ENCODE measurements around the gene PMVK. TPM values are rescaled to one million over a fixed set of nuclear protein-coding genes. Genes with fewer than 3 reads are reported as not detected.

The PMVK gene
- total RNA-seq, 2 donors from 2014 or later, result 9.7 to 13.8 TPM

GRCh38 chr1:154902938-154903566, 33.5 kb downstream of the PMVK start:
- Histone ChIP-seq H3K9me3 (no peaks in the 10 kb centered on the region), H3K27ac (no peak overlapping the region), H3K36me3 (no peaks in the 10 kb centered on the region), H3K4me1 (ENCODE audit: control insufficient read depth in 1 of 2, low read depth in 2 of 2) (no peaks in the 10 kb centered on the region), H3K27me3 (replicated peaks; ENCODE audit: insufficient read depth) (no peaks in the 10 kb centered on the region), H3K4me3 (no peak overlapping the region)
- DNase-seq (ENCODE audit: low spot score), result no peak
- no peak for ATAC-seq (ENCODE audit: insufficient number of reproducible peaks, low FRiP score, low read depth)
- no peak for TF ChIP-seq CTCF (IDR thresholded peaks at IDR 0.05)

- Histone ChIP-seq H3K4me3 (no peak overlapping the region), H3K27me3 (replicated peaks; ENCODE audit: insufficient read depth) (no peaks in the 10 kb centered on the region), H3K9me3 (no peaks in the 10 kb centered on the region), H3K36me3 (no peaks in the 10 kb centered on the region), H3K4me1 (ENCODE audit: control insufficient read depth in 1 of 2, low read depth in 2 of 2) (no peaks in the 10 kb centered on the region), H3K27ac (no peak overlapping the region)
- DNase-seq (ENCODE audit: low spot score) (no peak), ATAC-seq (ENCODE audit: insufficient number of reproducible peaks, low FRiP score, low read depth) (no peak)
- TF ChIP-seq CTCF (IDR thresholded peaks at IDR 0.05), result no peak
Observed at GRCh38 chr1:154901591-154901990, 34.9 kb downstream of the PMVK start.

GRCh38 chr1:154899041-154899440, 37.5 kb downstream of the PMVK start:
- Histone ChIP-seq H3K4me1 (ENCODE audit: control insufficient read depth in 1 of 2, low read depth in 2 of 2) (no peaks in the 10 kb centered on the region), H3K4me3 (no peak overlapping the region), H3K36me3 (no peaks in the 10 kb centered on the region), H3K9me3 (no peaks in the 10 kb centered on the region), H3K27me3 (replicated peaks; ENCODE audit: insufficient read depth) (no peaks in the 10 kb centered on the region), H3K27ac (no peak overlapping the region)
- ATAC-seq (ENCODE audit: insufficient number of reproducible peaks, low FRiP score, low read depth) (no peak), DNase-seq (ENCODE audit: low spot score) (no peak)
- no peak for TF ChIP-seq CTCF (IDR thresholded peaks at IDR 0.05)

GRCh38 chr1:154896771-154897286, 39.7 kb downstream of the PMVK start:
- Histone ChIP-seq H3K4me1 (ENCODE audit: control insufficient read depth in 1 of 2, low read depth in 2 of 2) (no peaks in the 10 kb centered on the region), H3K27ac (no peak overlapping the region), H3K4me3 (no peak overlapping the region), H3K36me3 (no peaks in the 10 kb centered on the region), H3K9me3 (no peaks in the 10 kb centered on the region), H3K27me3 (replicated peaks; ENCODE audit: insufficient read depth) (no peaks in the 10 kb centered on the region)
- ATAC-seq (ENCODE audit: insufficient number of reproducible peaks, low FRiP score, low read depth), result no peak
- no peak for DNase-seq (ENCODE audit: low spot score)
- TF ChIP-seq CTCF (IDR thresholded peaks at IDR 0.05), result no peak

GRCh38 chr1:154895798-154896197, 40.7 kb downstream of the PMVK start:
- Histone ChIP-seq H3K4me1 (ENCODE audit: control insufficient read depth in 1 of 2, low read depth in 2 of 2) (no peaks in the 10 kb centered on the region), H3K4me3 (no peak overlapping the region), H3K27ac (no peak overlapping the region), H3K27me3 (replicated peaks; ENCODE audit: insufficient read depth) (no peaks in the 10 kb centered on the region), H3K9me3 (no peaks in the 10 kb centered on the region), H3K36me3 (no peaks in the 10 kb centered on the region)
- DNase-seq (ENCODE audit: low spot score) (no peak), ATAC-seq (ENCODE audit: insufficient number of reproducible peaks, low FRiP score, low read depth) (no peak)
- no peak for TF ChIP-seq CTCF (IDR thresholded peaks at IDR 0.05)
